IPS-NIHi11 (cell line): Measurements from ENCODE around the gene SYT9.

Experiments
- DNase-seq: peaks from one replicate; pipeline ENCODE4 v3.0.0; 2012; ENCODE audit warnings: mixed read lengths, low spot score

The SYT9 gene

GRCh38 chr11:7423946-7424345 is 172.2 kb downstream of the SYT9 start:
- DNase-seq, result no peak

- DNase-seq, result no peak
Observed at GRCh38 chr11:7427733-7428132, 176.0 kb downstream of the SYT9 start.

- no peak for DNase-seq
Observed at GRCh38 chr11:7428196-7428595, 176.5 kb downstream of the SYT9 start.

- DNase-seq, result no peak
Observed at GRCh38 chr11:7430496-7430895, 178.8 kb downstream of the SYT9 start.

- DNase-seq, result no peak
Observed at GRCh38 chr11:7435176-7435575, 183.5 kb downstream of the SYT9 start.

GRCh38 chr11:7436146-7436545 is 184.4 kb downstream of the SYT9 start:
- no peak for DNase-seq

- no peak for DNase-seq
Observed at GRCh38 chr11:7436657-7437056, 185.0 kb downstream of the SYT9 start.

- DNase-seq, result no peak
Observed at GRCh38 chr11:7437696-7438095, 186.0 kb downstream of the SYT9 start.

GRCh38 chr11:7439746-7440320 is 188.1 kb downstream of the SYT9 start:
- DNase-seq, result no peak

GRCh38 chr11:7442588-7443215 is 191.0 kb downstream of the SYT9 start:
- peak; percentile 83 for DNase-seq

- DNase-seq, result peak; percentile 22
Observed at GRCh38 chr11:7444091-7444981, 192.6 kb downstream of the SYT9 start.

GRCh38 chr11:7445564-7445963 is 193.9 kb downstream of the SYT9 start:
- DNase-seq, result no peak

- DNase-seq, result peak; percentile 42
Observed at GRCh38 chr11:7448201-7448600, 196.5 kb downstream of the SYT9 start.

GRCh38 chr11:7449211-7449840 is 197.6 kb downstream of the SYT9 start:
- no peak for DNase-seq

GRCh38 chr11:7449841-7450214 is 198.1 kb downstream of the SYT9 start:
- no peak for DNase-seq

GRCh38 chr11:7450836-7451235 is 199.1 kb downstream of the SYT9 start:
- no peak for DNase-seq

GRCh38 chr11:7451520-7451919 is 199.8 kb downstream of the SYT9 start:
- no peak for DNase-seq

GRCh38 chr11:7451952-7452494 is 200.3 kb downstream of the SYT9 start:
- no peak for DNase-seq

GRCh38 chr11:7454854-7455253 is 203.2 kb downstream of the SYT9 start:
- DNase-seq, result no peak

GRCh38 chr11:7457211-7457610 is 205.5 kb downstream of the SYT9 start:
- no peak for DNase-seq

GRCh38 chr11:7462706-7463105 is 211.0 kb downstream of the SYT9 start:
- DNase-seq, result no peak

GRCh38 chr11:7467652-7468051 is 215.9 kb downstream of the SYT9 start:
- DNase-seq, result no peak
